Measurements from ENCODE around the gene CDC20B. TPM values are rescaled to one million over a fixed set of nuclear protein-coding genes. Genes with fewer than 3 reads are reported as not detected.

CDC20B gene
- total RNA-seq, 1 experiment from 2014 or later, result 0.26 TPM

GRCh38 chr5:55136521-55136920, 36.5 kb downstream of the CDC20B start:
- Histone ChIP-seq H2BK120ac (ENCODE audit: low read depth, low read length, poor library complexity, severe bottlenecking) (no peak overlapping the region), H3K9me3 (ENCODE audit: control insufficient read depth, low read depth, low read length) (no peaks in the 10 kb centered on the region), H3K56ac (ENCODE audit: insufficient read length, low read depth, low read length) (no peak overlapping the region), H3K18ac (ENCODE audit: insufficient read length, low read depth, low read length) (no peak overlapping the region), H3K27ac (ENCODE audit: insufficient read length, low read depth, low read length) (no peak overlapping the region), H3K23ac (ENCODE audit: insufficient read length, low read depth, low read length) (no peak overlapping the region), H2BK5ac (ENCODE audit: insufficient read length, low read length) (no peak overlapping the region), H4K91ac (ENCODE audit: insufficient read length, low read depth, low read length) (no peak overlapping the region), H4K5ac (ENCODE audit: insufficient read length, low read depth, low read length) (no peak overlapping the region), H2BK12ac (ENCODE audit: insufficient read length, low read depth, low read length) (no peak overlapping the region), H3K79me1 (ENCODE audit: insufficient read depth, low read depth, low read length, poor library complexity, severe bottlenecking) (no peaks in the 10 kb centered on the region), H3K4ac (ENCODE audit: low read depth, low read length) (no peak overlapping the region), H4K20me1 (ENCODE audit: control insufficient read depth, insufficient read depth, insufficient read length) (no peaks in the 10 kb centered on the region), H2BK15ac (ENCODE audit: low read depth, low read length) (no peak overlapping the region), H3K23me2 (ENCODE audit: insufficient read length, low read depth, low read length, poor library complexity, severe bottlenecking) (no peaks in the 10 kb centered on the region), H3K27me3 (ENCODE audit: insufficient read depth, low read length) (no peaks in the 10 kb centered on the region), H4K8ac (replicated peaks; ENCODE audit: insufficient read length, low read depth, low read length) (no peak overlapping the region), H2AFZ (ENCODE audit: low read length) (no peak overlapping the region), H3T11ph (ENCODE audit: low read length) (no peak overlapping the region), H3K9ac (ENCODE audit: extremely low read depth, insufficient read length, low read length) (no peak overlapping the region), H2AK5ac (ENCODE audit: insufficient read length, low read length) (no peak overlapping the region), H2BK20ac (ENCODE audit: low read depth, low read length, poor library complexity, severe bottlenecking) (no peak overlapping the region), H3K4me1 (ENCODE audit: insufficient read depth, low read length) (no peaks in the 10 kb centered on the region), H3K14ac (ENCODE audit: insufficient read depth, low read length) (no peak overlapping the region), H3K4me2 (ENCODE audit: insufficient read depth, insufficient read length, low read length) (no peak overlapping the region), H3K79me2 (ENCODE audit: insufficient read depth, low read length) (no peaks in the 10 kb centered on the region)
- Mint-ChIP-seq H3K27me3 (ENCODE audit: low read depth) (peaks cover 2% of the 10 kb centered on the region; the same call in 1 of the 2 replicates), H3K36me3 (ENCODE audit: insufficient read depth in 1 of 3, low read depth in 3 of 3) (peaks cover 0 to 5% (median 0%) of the 10 kb centered on the region in 3 experiments; a peak in 1 of 7 replicates), H3K4me3 (no peak overlapping the region), H3K9me3 (no peaks in the 10 kb centered on the region), H3K4me1 (no peaks in the 10 kb centered on the region), H3K27ac (0 out of 7 replicates have a peak overlapping the region, but pooled peaks of 1 of the 3 experiments have one; percentile 45)
- WGBS (ENCODE audit: extremely low coverage, insufficient read length, low lambda C conversion rate), result no CpG with 5 or more reads among the region's 3 CpGs
- DNase-seq, result no peak
- TF ChIP-seq, protein P1, sequence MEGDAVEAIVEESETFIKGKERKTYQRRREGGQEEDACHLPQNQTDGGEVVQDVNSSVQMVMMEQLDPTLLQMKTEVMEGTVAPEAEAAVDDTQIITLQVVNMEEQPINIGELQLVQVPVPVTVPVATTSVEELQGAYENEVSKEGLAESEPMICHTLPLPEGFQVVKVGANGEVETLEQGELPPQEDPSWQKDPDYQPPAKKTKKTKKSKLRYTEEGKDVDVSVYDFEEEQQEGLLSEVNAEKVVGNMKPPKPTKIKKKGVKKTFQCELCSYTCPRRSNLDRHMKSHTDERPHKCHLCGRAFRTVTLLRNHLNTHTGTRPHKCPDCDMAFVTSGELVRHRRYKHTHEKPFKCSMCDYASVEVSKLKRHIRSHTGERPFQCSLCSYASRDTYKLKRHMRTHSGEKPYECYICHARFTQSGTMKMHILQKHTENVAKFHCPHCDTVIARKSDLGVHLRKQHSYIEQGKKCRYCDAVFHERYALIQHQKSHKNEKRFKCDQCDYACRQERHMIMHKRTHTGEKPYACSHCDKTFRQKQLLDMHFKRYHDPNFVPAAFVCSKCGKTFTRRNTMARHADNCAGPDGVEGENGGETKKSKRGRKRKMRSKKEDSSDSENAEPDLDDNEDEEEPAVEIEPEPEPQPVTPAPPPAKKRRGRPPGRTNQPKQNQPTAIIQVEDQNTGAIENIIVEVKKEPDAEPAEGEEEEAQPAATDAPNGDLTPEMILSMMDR (conservative IDR thresholded peaks at IDR 0.05), result no peak
